Left lung (tissue), 10 donors: ENCODE results near the gene CD34. TPM values are rescaled to one million over a fixed set of nuclear protein-coding genes. Genes with fewer than 3 reads are reported as not detected.
"Not testable (repeated sequence)": the region's sequence is repeated elsewhere in the genome, so short reads cannot be mapped to it uniquely, and the experiment has no call there.

Experiments used
- ATAC-seq: fragments of 200-7000 bp; cut with Tn5 transposase; one replicate; pipeline ENCODE4 v1.9.1; 2020; ENCODE audit warnings: moderate library complexity
- DNase-seq, 4 donors: peaks; one replicate each; pipeline ENCODE4 v3.0.0-alpha.2; 2013 to 2020
- H3K27ac ChIP-seq, 2 donors: fragments of 200-600 bp; sonication (generic) in 1 of 2; one replicate each; pipeline versions ENCODE4 v1.5.0 to v1.8.0; 2020 to 2021
- H3K27me3 ChIP-seq, 2 donors: fragments of 200-600 bp; sonication (generic) in 1 of 2; one replicate each; pipeline versions ENCODE4 v1.5.0 to v1.8.0; 2020 to 2021
- H3K36me3 ChIP-seq, 2 donors: fragments of 200-600 bp; sonication (generic) in 1 of 2; one replicate each; pipeline versions ENCODE4 v1.5.0 to v1.8.0; 2020 to 2021
- H3K4me1 ChIP-seq, 2 donors: fragments of 200-600 bp; one replicate each; pipeline ENCODE4 v1.8.0; 2021
- H3K4me3 ChIP-seq, 2 donors: fragments of 200-600 bp; sonication (generic) in 1 of 2; one replicate each; pipeline versions ENCODE4 v1.5.0 to v1.8.0; 2020 to 2021; ENCODE audit warnings: mild to moderate bottlenecking in 1 of 2
- H3K9me3 ChIP-seq, 2 donors: fragments of 200-600 bp; sonication (generic) in 1 of 2; one replicate each; pipeline versions ENCODE4 v1.5.0 to v1.8.0; 2020 to 2021
- intact Hi-C, 2 donors: fragments of 100-400 bp; cut with DNase I; formaldehyde crosslinking; loops; one replicate each; pipeline versions ENCODE4 v1.11.2 to v1.14.2; 2022
- polyA plus RNA-seq, 6 donors: library from polyadenylated mRNA; unstranded; fragments of 120-200 nt; gene quantifications; one replicate each; pipeline ENCODE4 v1.2.1, GENCODE V29; 2013; ENCODE audit not compliant: insufficient read length in 6 of 6
- total RNA-seq, 2 donors: library from RNA; stranded (reverse); fragmentation: NEBNext Ultra II Directional; extraction: Animal tissue kit (Norgen Biotek cat#: 25700); gene quantifications; one replicate each; pipeline ENCODE4 v1.2.1, GENCODE V29; 2021
- TF ChIP-seq, protein P1 (sequence below), 2 donors: fragments of 200-600 bp; sonication (generic) in 1 of 2; IDR thresholded peaks; one replicate each; pipeline versions ENCODE4 v1.5.0 to v1.8.0; 2021; ENCODE audit warnings: antibody characterized with exemption in 2 of 2
- donor health status: DM: no; HTN: yes; CAD: no.
- donor health status: DM: no; HTN: no; CAD: no.

CD34 gene
- total and polyA plus RNA-seq, 8 donors = 40.8 to 160 (median 137) TPM

GRCh38 chr1:207882692-207883091 lies 28.2 kb downstream of the CD34 start:
- Histone ChIP-seq H3K36me3 (no peaks in the 10 kb centered on the region), H3K27ac (peak overlapping the region in 1 of 2 donors; percentile 60), H3K4me3 (no peak overlapping the region), H3K4me1 (peaks cover 0 to 35% of the 10 kb centered on the region in 2 donors), H3K27me3 (no peaks in the 10 kb centered on the region), H3K9me3 (no peaks in the 10 kb centered on the region)
- no peak for DNase-seq
- TF ChIP-seq, protein P1, sequence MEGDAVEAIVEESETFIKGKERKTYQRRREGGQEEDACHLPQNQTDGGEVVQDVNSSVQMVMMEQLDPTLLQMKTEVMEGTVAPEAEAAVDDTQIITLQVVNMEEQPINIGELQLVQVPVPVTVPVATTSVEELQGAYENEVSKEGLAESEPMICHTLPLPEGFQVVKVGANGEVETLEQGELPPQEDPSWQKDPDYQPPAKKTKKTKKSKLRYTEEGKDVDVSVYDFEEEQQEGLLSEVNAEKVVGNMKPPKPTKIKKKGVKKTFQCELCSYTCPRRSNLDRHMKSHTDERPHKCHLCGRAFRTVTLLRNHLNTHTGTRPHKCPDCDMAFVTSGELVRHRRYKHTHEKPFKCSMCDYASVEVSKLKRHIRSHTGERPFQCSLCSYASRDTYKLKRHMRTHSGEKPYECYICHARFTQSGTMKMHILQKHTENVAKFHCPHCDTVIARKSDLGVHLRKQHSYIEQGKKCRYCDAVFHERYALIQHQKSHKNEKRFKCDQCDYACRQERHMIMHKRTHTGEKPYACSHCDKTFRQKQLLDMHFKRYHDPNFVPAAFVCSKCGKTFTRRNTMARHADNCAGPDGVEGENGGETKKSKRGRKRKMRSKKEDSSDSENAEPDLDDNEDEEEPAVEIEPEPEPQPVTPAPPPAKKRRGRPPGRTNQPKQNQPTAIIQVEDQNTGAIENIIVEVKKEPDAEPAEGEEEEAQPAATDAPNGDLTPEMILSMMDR (IDR thresholded peaks at IDR 0.05) = no peak
- no peak for ATAC-seq
- intact Hi-C loops = no loop called here

GRCh38 chr1:207878939-207879338 lies 32.0 kb downstream of the CD34 start:
- Histone ChIP-seq H3K9me3 (no peaks in the 10 kb centered on the region), H3K4me1 (peaks cover 0 to 17% of the 10 kb centered on the region in 2 donors), H3K27me3 (no peaks in the 10 kb centered on the region), H3K36me3 (no peaks in the 10 kb centered on the region), H3K4me3 (no peak overlapping the region), H3K27ac (no peak overlapping the region)
- DNase-seq (no peak), ATAC-seq (no peak)
- intact Hi-C loops = no loop called here
- TF ChIP-seq, protein P1 (IDR thresholded peaks at IDR 0.05) = no peak

DNA sequence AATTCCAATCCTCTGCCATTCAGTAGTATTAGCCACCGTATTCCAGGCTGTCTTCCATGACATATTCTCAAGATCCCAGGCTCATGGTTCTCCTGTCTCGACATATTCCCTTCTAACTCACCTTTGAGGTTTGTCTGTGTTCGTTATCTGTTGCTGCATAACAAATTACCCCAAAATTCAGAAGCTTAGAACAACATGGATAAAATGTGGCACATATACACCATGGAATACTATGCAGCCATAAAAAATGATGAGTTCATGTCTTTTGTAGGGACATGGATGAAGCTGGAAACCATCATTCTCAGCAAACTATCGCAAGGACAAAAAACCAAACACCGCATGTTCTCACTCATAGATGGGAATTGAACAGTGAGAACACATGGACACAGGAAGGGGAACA lies 33.0 kb downstream of the CD34 start:
- ATAC-seq, H3K4me3 ChIP-seq, intact Hi-C loops: not testable (repeated sequence)

GRCh38 chr1:207876131-207876530 lies 34.8 kb downstream of the CD34 start:
- intact Hi-C loops = no loop called here
- H3K36me3 ChIP-seq = no peaks in the 10 kb centered on the region
- no peaks in the 10 kb centered on the region for H3K27me3 ChIP-seq
- H3K4me1 ChIP-seq = peaks cover 0 to 27% of the 10 kb centered on the region in 2 donors
- DNase-seq (no peak), ATAC-seq (no peak)
- no peak overlapping the region for H3K27ac ChIP-seq
- no peak overlapping the region for H3K4me3 ChIP-seq
- TF ChIP-seq, protein P1 (IDR thresholded peaks at IDR 0.05) = no peak
- no peaks in the 10 kb centered on the region for H3K9me3 ChIP-seq

More for the DNA sequence above, 33.0 kb downstream of the CD34 start:
- not testable (repeated sequence) for H3K27ac ChIP-seq, H3K9me3 ChIP-seq, H3K27me3 ChIP-seq, H3K36me3 ChIP-seq, DNase-seq
- peaks cover 0 to 17% of the 10 kb centered on the region in 2 donors for H3K4me1 ChIP-seq

- ATAC-seq (no peak), DNase-seq (no peak)
- Histone ChIP-seq H3K36me3 (no peaks in the 10 kb centered on the region), H3K4me1 (peaks cover 0 to 30% of the 10 kb centered on the region in 2 donors), H3K27me3 (no peaks in the 10 kb centered on the region), H3K4me3 (no peak overlapping the region), H3K27ac (no peak overlapping the region), H3K9me3 (no peaks in the 10 kb centered on the region)
- TF ChIP-seq, protein P1 (IDR thresholded peaks at IDR 0.05) = no peak
- intact Hi-C loops = no loop called here
These were observed 35.4 kb downstream of the CD34 start for GRCh38 chr1:207875532-207875931.
